ENCODE results near the gene AFG1L. TPM values are rescaled to one million over a fixed set of nuclear protein-coding genes. Genes with fewer than 3 reads are reported as not detected.
A peak's percentile ranks its signal among the peaks of the same experiment; 100 is the strongest.

AFG1L gene
- total RNA-seq, 1 experiment from 2014 or later = 7.1 TPM

- CTCF ChIA-PET = interaction anchor here (0.8 kb wide), 1 partner anchor 23 kb away, joined by 3 read pairs; no protein-coding TSS in a partner anchor
- H3K4me1 Mint-ChIP-seq (ENCODE audit: low read depth, unreplicated experiment) = peaks cover 37% of the 10 kb centered on the region
- no TSS peak for BruUV-seq (replicated peaks)
- peak overlapping the region; percentile 70 for H3K27ac Mint-ChIP-seq (ENCODE audit: unreplicated experiment)
- intact Hi-C loops (cut with micrococcal nuclease; ENCODE audit: unreplicated experiment) = loop anchor here (5.0 kb wide), 1 partner anchor 41 kb away; no protein-coding TSS in a partner anchor
- no peaks in the 10 kb centered on the region for H3K27me3 Mint-ChIP-seq (ENCODE audit: unreplicated experiment)
- no peak for TF ChIP-seq CTCF (IDR thresholded peaks at IDR 0.05; ENCODE audit: unreplicated experiment)
- no peaks in the 10 kb centered on the region for H3K9me3 Mint-ChIP-seq (ENCODE audit: low read depth, unreplicated experiment)
- peaks cover 43% of the 10 kb centered on the region for H3K36me3 Mint-ChIP-seq (ENCODE audit: insufficient read depth, unreplicated experiment)
- peak overlapping the region; percentile 94 for H3K4me3 Mint-ChIP-seq (ENCODE audit: low read depth, unreplicated experiment)
- no peak for DNase-seq
Measured at GRCh38 chr6:108566406-108566805, 271.6 kb downstream of the AFG1L start.

GRCh38 chr6:108568101-108568500, 273.2 kb downstream of the AFG1L start:
- H3K36me3 Mint-ChIP-seq (ENCODE audit: insufficient read depth, unreplicated experiment) = peaks cover 26% of the 10 kb centered on the region
- no TSS peak for BruUV-seq (replicated peaks)
- DNase-seq = no peak
- H3K4me3 Mint-ChIP-seq (ENCODE audit: low read depth, unreplicated experiment) = no peak overlapping the region
- CTCF ChIA-PET = no interaction called here
- H3K9me3 Mint-ChIP-seq (ENCODE audit: low read depth, unreplicated experiment) = no peaks in the 10 kb centered on the region
- intact Hi-C loops (cut with micrococcal nuclease; ENCODE audit: unreplicated experiment) = loop anchor here (5.0 kb wide), 1 partner anchor 39 kb away; no protein-coding TSS in a partner anchor
- no peak for TF ChIP-seq CTCF (IDR thresholded peaks at IDR 0.05; ENCODE audit: unreplicated experiment)
- H3K4me1 Mint-ChIP-seq (ENCODE audit: low read depth, unreplicated experiment) = peaks cover 37% of the 10 kb centered on the region
- no peak overlapping the region for H3K27ac Mint-ChIP-seq (ENCODE audit: unreplicated experiment)
- H3K27me3 Mint-ChIP-seq (ENCODE audit: unreplicated experiment) = no peaks in the 10 kb centered on the region

- H3K9me3 Mint-ChIP-seq (ENCODE audit: low read depth, unreplicated experiment) = no peaks in the 10 kb centered on the region
- H3K36me3 Mint-ChIP-seq (ENCODE audit: insufficient read depth, unreplicated experiment) = peaks cover 21% of the 10 kb centered on the region
- H3K4me3 Mint-ChIP-seq (ENCODE audit: low read depth, unreplicated experiment) = no peak overlapping the region
- intact Hi-C loops (cut with micrococcal nuclease; ENCODE audit: unreplicated experiment) = loop anchor here (5.0 kb wide), 1 partner anchor 39 kb away; no protein-coding TSS in a partner anchor
- no peaks in the 10 kb centered on the region for H3K27me3 Mint-ChIP-seq (ENCODE audit: unreplicated experiment)
- BruUV-seq (replicated peaks) = no TSS peak
- DNase-seq = no peak
- peaks cover 37% of the 10 kb centered on the region for H3K4me1 Mint-ChIP-seq (ENCODE audit: low read depth, unreplicated experiment)
- CTCF ChIA-PET = no interaction called here
- no peak overlapping the region for H3K27ac Mint-ChIP-seq (ENCODE audit: unreplicated experiment)
- no peak for TF ChIP-seq CTCF (IDR thresholded peaks at IDR 0.05; ENCODE audit: unreplicated experiment)
Measured at GRCh38 chr6:108568551-108569305, 273.9 kb downstream of the AFG1L start.

- no peak for TF ChIP-seq CTCF (IDR thresholded peaks at IDR 0.05; ENCODE audit: unreplicated experiment)
- intact Hi-C loops (cut with micrococcal nuclease; ENCODE audit: unreplicated experiment) = no loop called here
- Mint-ChIP-seq H3K27me3 (ENCODE audit: unreplicated experiment) (no peaks in the 10 kb centered on the region), H3K9me3 (ENCODE audit: low read depth, unreplicated experiment) (no peaks in the 10 kb centered on the region), H3K4me1 (ENCODE audit: low read depth, unreplicated experiment) (peaks cover 31% of the 10 kb centered on the region), H3K4me3 (ENCODE audit: low read depth, unreplicated experiment) (no peak overlapping the region), H3K27ac (ENCODE audit: unreplicated experiment) (no peak overlapping the region), H3K36me3 (ENCODE audit: insufficient read depth, unreplicated experiment) (peaks cover 26% of the 10 kb centered on the region)
- BruUV-seq (replicated peaks) = no TSS peak
- DNase-seq = no peak
- CTCF ChIA-PET = interaction anchor here (0.6 to 0.7 kb wide), 2 partner anchors 119 to 524 kb away, joined by 3 to 6 read pairs; partner anchors contain the start of gene SESN1
Measured at GRCh38 chr6:108570517-108570916, 275.7 kb downstream of the AFG1L start.

Data from Calu3 (cell line).